ENCODE data around the gene CEP170B.

CEP170B gene

DNA sequence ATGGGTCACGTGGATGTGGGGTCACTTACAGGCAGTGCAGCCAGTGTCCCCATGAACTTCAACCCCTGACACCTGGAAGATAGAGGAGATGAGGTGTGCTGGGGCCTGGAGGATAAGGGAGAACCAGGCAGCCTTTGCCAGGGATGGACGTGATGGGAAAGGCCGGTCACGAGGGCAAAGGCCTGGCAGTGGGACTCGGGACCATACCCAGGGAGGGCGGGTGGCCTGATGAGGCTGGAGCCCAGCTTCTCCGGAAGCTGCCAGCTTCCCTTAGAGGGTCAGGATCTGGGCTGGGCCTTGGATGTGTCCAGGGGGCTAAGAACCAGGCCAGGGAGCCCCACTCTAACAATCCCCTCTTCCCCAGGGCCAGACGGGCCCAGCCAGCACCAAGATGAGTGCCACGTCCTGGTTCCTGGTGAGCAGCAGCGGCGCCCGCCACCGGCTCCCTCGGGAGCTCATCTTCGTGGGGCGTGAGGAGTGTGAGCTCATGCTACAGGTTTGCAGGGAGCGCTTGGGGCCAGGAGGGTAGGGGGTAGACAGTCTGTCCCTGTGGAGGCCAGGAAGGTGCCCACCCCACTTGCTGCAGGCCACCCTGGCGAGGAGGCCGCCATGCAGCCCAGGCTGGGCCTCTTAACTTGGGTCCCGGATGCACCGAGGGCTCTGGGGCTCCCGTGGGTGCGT, 3.1 kb downstream of the CEP170B start:
- DNase-seq (ENCODE audit: low read depth), result no peak

DNA sequence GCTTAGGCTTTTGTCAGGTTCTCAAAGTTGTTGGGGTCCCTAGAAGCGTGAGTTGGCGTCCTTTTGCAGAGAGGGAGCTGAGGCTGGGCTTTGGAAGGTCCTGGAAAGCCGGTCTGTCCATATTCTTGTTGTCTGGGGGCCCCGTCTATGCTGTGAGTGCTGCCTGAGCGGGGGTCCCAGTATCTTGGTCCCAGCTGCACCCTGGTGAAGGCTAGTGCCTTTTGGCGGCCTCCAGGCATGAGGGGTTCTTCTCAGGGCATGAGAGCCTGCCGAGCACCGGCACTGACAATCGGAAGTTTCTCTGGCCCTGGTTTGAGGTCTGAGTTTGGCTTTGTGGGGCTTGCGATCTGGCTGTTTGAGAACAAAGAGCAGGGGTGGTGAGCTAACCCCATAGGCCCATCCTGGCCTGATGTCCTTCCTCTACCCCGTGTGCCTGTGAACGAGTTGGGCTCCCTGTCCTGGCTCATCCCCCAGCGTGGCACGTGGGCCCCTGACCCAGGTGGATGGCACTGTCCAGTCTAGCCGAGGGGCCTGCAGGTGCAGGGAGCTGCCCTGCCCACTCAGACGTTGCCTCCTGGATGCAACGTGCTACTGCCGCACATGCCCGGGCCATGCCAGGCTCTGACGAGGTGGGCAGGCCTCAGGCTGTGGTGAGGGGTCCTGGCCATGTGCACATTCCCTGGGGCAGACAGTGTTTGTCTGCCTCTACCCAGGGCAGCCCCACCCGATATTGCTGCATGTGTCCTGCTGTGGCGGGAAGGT, 3.9 kb downstream of the CEP170B start:
- DNase-seq (ENCODE audit: low read depth), result no peak

DNA sequence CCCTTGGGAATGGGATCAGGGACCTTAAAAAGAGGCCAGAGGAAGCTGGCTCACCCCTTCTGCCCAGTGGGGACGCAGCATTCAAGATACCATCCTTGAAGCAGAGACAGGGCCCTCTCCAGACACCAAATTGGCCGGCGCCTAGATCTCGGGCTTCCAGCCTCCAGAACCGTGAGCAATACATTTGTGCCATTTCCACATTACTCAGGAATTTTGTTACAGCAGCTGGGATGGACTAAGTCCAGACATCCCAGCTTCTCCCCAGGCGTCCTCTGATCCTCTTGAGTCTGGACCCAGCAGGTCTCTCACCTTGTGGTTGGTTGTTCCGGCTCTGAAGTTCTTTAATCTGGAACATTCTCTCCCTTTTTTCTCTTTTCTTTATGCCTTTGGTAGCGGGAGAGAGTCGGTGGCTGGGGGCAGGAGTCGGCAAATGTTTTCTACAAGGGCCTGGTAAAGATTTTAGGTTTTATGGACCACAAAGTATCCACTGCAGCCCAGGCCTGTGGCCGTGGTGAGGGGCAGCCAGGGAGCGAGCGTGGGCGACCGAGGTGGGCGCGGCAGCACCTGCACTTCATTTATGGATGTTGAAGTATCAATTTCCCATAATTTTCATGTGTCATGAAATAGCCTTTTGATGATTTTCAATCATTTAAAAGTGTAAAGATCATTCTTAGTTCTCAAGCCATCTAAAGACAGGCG, 4.8 kb downstream of the CEP170B start:
- DNase-seq (ENCODE audit: low read depth), result no peak

DNA sequence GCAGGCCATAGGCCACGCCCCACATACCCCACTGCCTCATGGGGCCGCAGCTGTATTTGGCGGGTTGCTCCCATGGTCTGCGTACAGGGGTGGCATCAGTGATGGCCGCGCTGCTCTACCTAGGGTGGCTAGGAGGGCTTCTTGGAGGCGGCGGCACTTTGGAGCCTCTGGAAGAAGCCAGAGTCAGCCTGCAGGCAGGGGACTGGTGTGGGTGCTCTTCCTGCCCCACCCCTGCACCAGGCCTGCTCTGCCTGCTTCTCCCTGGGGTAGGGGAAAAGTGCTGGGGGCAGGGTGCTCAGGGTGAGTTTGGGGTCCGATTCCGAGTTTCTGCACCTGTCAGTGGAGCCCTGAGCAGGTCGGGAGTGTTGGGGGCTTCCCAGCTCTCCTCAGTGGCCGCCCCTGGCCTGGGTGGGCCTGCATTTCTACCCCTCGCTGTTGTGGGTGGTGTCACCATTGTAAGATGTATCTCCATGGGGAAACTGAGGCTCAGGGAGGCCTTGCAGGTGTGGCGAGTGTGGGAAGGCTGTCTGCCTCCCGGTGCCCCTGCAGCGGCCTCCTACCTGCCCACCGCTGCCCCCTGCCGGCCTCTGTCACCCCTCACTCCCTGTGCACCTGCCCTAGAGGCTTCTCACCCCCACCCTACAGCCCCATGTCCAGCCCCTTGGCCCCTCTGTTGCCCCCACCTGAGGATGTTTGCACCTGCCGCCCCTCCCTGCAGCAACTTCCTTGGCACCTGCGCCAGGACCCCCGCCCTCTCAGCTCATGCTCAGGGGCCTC, 5.5 kb downstream of the CEP170B start:
- peak; percentile 13 for DNase-seq (ENCODE audit: low read depth)

DNA sequence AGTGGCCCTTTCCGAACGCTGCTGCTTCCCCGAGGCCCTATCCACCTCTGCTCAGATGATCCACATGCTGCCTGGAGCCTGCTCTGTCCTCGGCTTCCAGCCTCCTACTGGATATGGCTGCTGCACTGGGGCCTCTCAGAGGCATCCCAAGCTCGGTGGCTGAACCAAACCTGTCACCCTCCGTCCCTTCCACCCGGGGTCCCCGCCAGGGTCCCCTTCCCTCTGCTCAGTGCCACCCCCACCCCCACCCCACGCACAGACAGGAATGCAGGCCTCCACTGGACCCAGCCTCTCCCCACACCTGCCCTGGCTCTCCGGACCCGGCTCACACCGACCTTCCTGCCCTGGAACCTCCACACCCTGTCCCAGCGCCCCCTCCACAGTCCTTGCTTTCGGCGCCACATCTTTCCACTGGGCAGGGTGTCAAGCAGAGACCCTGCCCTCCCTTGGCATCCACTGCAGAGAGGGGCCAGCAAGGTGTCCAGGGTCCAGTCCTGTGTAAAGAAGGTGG, 6.1 kb downstream of the CEP170B start:
- DNase-seq (ENCODE audit: low read depth), result no peak

DNA sequence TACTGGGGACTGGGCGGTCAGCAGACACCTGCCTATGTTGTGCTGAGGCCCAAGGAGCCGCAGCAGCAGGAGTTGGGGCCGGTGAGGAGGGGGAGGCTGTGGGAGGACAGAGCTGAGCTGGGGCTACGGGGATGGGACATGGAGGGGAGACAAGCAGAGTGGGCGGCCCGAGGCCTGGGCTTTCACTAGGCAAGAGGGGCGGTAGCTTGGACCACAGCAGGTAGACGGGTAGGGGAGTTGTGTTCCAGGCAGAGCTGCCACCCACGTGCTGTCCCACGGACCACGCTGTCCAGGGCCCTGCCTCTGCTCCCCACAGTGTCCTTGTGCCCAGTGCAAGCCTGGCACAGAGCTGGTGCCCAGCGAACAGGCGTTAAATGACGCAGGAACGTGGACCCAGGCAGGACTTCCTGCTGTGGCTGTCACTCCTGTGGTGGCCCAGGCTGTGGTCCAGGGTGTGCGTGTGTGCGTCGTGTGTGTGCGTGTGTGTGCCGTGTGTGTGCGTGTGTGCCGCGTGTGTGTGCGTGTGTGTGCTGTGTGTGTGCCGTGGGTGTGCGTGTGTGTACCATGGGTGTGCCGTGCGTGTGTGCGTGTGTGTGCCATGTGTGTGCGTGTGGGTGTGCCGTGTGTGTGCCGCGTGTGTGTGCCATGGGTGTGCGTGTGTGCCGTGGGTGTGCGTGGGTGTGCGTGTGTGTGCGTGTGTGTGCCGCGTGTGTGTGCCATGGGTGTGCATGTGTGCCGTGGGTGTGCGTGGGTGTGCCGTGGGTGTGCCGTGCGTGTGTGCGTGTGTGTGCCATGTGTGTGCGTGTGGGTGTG, 6.8 kb downstream of the CEP170B start:
- no peak for DNase-seq (ENCODE audit: low read depth)

DNA sequence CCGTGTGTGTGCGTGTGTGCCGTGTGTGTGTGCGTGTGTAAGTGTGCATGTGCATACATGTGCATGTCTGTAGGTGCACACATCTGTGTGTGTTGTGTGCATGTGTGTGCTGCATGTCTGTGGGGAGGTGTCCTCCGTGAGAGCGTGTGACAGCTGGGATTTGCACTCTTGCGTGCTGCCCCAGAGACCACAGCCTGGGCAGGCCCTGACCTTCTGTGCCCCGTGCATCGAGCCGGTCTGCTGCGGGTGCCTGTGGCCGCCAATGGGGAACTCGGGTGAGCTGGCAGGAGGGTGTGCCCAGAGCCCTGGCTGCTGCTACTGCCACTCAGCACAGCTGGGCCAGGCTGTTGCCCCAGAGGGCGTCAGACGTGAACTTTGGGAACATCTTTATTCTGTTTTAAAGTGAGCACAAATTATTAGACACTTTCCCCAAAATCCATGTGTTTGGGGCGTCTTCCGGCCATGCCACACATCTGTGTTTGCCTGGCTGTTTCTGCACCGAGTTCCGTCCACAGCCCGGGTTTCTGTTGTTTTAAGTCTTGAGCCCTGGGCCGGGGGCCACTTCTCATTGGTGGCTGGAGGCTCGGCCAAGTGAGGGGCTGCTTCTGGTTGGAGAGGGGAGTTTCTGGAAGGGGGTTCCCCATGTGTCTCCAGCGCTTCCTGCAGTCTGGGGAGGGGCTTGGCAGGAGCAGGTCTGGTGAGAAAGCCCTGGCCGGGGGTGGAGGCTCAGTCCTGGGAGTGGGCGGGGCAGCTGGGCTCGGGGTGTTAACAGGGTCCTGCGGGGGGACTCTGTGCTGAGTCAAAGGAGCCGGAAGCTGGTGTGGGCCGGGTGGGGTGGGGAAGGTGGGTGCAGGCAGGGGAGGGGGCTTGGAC, 7.6 kb downstream of the CEP170B start:
- DNase-seq (ENCODE audit: low read depth), result peak; percentile 47

DNA sequence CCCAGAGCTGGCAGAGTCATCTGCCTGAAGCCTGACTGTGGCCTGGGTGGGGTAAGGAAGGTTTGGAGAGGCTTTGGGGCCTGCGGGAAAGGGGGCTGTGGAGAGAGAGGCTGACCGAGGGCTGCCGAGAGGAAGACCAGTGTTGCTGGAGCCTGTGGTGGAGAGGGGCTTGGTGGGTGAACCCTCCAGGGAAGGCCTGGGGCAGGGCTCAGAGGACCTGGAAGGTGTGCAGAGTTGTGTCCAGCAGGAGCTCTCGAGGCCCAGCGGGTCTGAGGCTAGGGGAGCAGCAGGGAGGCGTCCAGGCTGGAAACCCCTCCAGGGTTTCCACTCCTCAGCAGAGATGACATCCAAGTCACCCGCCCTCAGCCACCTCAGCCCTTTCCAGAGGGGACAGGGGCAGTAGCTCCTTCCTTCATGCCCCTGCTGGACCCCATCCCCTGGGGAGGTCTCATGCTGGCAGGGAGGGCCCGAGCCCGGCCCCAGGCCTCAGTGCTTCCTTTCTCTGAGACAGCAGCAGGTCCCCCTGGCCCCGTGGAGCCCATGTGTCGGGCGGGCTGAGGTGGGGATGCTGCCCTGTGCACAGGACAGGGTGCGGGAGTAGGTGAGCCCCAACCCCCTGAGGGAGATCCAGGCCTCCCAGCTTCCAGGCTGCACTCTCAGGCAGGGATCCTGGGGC, 8.4 kb downstream of the CEP170B start:
- no peak for DNase-seq (ENCODE audit: low read depth)

DNA sequence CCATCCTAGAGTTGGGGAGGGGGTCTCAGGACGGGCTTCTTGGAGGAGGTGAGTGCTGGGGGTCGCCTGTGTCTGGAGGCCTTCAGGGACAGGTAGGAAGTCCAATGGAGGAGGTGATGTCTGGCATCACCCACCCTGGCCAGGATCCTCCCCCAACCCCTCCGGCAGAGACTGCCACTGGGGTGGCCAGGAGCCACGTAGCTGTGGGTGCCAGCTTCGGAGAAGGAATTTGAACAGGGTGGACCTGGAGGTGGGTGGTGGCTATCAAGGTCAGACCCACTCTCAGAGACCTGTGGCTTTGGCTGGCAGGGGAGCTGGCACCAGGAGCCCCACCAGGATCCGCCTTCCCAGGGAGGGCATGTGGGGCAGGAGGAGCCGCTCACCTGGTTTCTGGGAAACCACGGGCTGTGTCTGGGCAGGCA, 9.1 kb downstream of the CEP170B start:
- no peak for DNase-seq (ENCODE audit: low read depth)

DNA sequence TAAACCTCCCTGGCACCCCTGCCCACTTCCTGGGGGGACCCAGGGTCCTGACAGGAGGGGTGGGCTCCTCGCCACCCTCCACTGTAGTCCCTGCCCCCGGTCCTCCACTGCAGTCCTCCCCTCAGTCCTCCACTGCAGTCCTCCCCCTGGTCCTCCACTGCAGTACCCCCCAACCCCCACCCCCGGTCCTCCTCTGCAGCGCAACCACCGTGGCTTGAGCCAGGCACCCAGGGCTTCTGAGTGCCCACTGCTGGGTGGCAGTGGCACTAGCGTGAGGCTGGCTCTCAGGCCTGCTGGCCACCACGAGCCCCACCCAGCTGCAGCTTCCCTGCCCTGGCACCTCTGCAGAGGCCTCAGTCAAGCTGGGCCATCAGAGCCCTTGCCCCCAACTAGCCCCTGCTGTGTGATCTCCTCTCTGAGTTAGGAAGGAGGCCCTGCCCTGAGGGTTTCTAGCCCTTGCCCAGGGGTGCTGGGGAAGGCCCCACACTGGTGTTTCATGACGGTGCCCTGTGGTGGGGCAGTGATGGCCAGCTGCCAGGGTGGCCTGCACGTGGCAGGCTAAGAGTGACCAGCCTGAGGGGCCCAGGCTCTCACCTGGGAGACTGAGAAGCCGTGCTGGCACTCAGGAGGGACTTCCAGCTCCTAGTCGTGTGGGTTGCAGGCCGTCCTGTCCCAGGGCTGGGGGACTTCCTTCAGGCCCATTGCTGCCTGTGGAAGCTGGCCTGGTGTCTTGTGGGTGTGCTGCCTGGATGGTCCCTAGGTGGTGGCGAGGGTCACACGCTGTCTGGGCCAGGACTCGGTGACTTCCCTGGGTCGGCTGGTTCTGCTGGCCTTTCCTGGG, 9.7 kb downstream of the CEP170B start:
- no peak for DNase-seq (ENCODE audit: low read depth)

DNA sequence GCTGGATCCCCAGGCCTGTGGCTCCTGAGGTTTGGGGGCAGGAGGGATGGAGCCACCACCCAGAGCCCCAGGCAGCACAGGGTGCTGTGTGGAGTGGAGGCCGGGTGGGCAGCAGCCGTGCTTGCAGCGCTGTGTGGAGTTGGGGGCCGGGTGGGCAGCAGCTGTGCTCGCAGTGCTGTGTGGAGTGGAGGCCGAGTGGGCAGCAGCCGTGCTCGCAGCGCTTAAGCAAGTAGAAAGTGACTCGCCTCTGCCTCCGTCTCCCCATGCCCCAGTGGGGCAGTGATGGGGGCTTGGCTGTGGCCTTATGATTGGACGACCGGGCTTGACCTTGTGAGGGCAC, 10.3 kb downstream of the CEP170B start:
- no peak for DNase-seq (ENCODE audit: low read depth)

DNA sequence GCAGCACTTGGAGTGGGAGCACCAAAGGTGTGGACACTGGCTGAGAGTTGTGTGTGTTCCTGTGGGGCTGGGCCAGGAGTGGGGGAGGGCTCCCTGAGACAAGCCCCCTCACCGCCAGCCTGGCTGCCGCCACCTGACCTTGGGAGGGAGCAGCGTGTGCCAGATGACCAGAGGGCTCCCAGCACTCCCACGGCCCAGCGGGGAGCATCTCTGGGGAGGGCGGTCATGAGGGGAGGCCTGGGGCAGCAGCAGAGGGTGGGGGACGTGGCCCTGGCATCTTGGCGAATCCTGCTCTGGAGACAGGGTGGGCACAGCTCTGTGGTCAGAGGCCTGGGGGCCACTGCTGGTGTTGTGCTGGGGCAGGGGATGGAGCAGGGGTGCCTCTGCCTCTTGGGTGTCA, 10.7 kb downstream of the CEP170B start:
- no peak for DNase-seq (ENCODE audit: low read depth)

DNA sequence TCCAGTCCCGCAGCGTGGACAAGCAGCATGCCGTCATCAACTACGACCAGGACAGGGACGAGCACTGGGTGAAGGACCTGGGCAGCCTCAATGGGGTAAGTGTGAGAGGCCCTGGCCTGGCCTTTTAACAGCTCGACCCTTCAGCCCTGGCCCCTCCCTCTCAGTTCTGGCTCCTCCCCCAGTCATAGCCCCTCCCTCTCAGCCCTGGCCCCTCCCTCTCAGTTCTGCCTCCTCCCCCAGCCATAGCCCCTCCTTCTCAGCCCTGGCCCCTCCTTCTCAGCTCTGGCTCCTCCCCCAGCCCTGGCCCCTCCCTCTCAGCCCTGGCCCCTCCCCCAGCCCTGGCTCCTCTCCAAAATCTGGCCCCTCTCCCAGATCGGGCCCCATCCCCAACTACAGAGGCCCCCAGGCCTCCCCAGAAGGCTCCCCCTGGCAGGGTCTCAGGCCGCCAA, 11.2 kb downstream of the CEP170B start:
- peak; percentile 51 for DNase-seq (ENCODE audit: low read depth)

DNA sequence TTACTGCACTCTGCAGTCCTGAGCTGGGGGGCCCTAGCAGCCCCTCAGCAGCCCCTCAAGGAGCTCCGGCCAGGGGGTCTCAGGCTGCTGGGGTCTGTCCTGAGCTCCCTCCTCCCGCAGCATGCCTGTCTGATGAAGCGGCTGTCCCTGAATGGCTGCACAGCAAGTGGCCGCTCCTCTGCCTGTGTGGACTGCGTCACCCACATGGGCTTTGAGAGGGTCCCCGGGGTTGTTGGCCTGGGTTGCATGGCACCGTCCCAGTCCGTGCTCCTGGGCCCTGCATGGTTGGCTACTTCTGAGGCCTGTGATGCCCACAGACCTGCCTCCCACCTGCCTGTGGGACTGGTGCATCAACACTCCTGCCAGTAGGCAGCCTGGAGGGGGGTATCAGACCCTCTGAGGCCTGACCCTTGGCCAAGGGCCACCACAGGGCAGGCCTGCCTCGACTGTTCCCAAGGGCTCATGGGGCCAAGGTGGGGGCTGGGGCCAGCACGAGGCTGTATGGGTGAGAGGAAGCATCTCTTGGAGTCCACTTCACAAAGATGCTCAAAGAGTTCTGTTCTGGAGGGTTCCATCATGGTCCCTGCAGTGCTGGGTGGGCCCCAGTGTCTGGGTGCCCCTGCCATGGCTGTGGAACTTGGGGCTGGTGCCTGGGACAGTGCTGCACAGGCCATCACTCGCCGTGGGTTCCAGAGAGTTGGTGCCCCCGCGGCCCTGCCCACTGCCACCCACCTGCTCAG, 12.2 kb downstream of the CEP170B start:
- DNase-seq (ENCODE audit: low read depth), result no peak

DNA sequence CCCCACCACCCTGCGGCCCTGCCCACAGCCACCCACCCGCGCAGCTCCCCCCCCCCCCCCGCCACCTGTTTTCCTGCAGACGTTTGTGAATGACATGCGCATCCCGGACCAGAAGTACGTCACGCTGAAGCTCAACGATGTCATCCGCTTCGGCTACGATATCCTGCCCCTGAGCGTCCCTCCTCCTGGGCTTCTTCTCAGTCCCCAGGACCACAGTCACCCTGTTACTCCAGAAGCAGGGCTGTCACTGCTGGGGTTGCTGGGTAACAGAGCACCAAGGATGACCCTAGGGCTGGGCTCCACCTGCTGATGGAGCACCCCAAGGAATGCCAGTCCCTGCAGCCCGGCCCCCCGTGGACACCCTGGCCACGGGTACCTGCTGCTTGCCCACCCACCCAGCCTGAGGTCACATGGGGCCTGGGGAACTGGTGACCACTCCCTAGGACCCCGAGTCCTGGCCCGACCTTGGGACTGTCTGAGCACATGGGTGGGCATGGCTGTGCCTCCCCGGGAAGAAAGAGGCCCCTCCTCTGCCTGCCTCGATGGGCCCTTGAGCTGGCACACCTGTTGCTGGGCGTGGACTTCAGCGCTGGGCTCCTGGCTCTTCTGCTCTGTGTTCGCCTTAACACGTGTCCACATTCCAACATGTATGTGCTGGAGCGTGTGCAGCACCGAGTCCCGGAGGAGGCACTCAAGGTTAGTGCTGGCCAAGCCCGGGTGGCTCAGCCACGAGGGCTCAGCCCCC, 12.9 kb downstream of the CEP170B start:
- no peak for DNase-seq (ENCODE audit: low read depth)

DNA sequence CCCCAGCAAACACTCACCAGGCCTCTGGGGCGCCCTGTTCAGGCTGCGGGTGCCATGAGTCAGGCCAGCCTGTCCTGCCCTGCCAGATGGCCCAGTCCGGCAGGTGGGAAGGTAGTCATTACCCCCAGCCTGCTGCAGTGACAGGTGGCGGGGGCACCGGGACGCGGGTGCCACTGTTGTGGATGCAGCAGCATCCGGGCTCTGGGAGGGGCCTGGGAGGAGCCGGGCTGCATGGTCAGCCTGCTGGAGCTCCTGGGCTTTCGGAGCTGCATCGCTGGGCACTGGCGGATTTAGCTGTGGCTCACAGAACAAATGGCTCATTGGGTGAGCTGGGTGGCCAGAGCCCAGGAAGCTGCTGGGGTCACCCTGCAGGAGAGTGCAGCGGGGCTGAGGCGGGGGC, 13.5 kb downstream of the CEP170B start:
- DNase-seq (ENCODE audit: low read depth), result no peak

Data from EH (cell line).